GM18508 (cell line): ENCODE measurements around the gene TKFC.

Experiments used
- ATAC-seq: cut with Tn5 transposase; IDR thresholded peaks from one replicate; pipeline ENCODE4 v1.9.1; 2021; ENCODE audit warnings: moderate number of reproducible peaks; ENCODE audit not compliant: insufficient read depth, unreplicated experiment

Gene TKFC, protein sequence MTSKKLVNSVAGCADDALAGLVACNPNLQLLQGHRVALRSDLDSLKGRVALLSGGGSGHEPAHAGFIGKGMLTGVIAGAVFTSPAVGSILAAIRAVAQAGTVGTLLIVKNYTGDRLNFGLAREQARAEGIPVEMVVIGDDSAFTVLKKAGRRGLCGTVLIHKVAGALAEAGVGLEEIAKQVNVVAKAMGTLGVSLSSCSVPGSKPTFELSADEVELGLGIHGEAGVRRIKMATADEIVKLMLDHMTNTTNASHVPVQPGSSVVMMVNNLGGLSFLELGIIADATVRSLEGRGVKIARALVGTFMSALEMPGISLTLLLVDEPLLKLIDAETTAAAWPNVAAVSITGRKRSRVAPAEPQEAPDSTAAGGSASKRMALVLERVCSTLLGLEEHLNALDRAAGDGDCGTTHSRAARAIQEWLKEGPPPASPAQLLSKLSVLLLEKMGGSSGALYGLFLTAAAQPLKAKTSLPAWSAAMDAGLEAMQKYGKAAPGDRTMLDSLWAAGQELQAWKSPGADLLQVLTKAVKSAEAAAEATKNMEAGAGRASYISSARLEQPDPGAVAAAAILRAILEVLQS

DNA sequence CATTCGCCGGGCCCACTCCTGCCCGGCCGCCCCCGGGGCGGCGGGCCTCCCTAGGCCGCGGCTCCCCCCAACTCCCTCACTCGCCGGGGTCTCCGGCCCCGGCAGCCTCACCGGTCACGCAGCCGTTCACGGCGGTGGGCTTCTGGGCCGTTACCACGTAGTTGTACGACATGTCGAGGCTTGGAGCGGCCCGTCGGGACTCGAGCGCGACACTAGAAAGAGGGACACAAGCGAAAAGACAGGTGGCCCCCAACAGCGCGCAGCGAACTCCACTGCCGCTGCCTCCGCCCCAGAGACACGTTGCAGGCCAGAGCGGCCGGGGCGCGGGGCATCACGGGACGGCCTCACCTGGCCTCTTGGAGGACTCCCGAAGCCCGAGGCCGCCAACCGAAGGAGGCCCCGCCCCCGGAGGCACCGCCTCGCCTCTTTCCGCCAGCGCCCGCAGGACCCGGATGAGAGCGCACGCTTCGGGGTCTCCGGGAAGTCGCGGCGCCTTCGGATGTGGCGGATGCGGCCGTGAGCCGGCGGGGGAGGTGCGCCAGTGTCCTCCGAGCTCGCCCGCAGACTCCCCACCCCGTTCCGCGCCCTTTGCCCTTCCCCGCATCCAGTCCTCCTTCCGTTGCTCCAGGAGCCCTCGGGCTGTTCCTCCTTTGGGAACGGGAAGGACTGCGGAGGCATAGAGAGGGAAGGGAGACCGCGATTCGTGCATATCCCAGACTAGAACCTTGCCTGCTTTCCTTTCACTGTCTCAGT, at the start of gene TKFC, which contains the start of gene DDB1:
Gene TKFC, plus strand, starts transcription at position 432 of the 753 bp plus-strand sequence. CDS start 1,501 bp downstream, outside the sequence.
Gene DDB1, minus strand, starts transcription at position 309 of the 753 bp plus-strand sequence. Its CDS starts 137 bp downstream, at position 172.
- ATAC-seq: no peak

DNA sequence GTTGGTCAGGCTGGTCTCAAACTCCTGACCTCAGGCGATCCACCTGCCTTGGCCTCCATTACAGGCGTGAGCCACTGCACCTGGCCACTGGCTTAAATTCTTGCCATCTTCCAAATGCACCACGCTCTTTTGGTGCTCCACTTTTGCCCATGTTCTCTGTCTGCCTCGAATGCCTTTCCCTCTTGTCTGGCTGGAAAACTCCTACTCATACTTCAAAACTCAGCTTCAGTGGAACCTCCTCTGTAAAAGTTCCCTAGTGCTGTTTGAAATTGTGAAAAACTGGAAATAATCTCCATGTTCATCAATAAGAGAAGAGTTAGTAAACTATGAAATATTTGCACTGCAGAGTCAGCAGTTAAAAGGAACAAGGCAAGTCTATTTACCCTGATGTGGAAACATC, 49.4 kb upstream of the TKFC start:
- no peak for ATAC-seq

GRCh38 chr11:61287338-61287977, 45.6 kb upstream of the TKFC start:
- no peak for ATAC-seq

DNA sequence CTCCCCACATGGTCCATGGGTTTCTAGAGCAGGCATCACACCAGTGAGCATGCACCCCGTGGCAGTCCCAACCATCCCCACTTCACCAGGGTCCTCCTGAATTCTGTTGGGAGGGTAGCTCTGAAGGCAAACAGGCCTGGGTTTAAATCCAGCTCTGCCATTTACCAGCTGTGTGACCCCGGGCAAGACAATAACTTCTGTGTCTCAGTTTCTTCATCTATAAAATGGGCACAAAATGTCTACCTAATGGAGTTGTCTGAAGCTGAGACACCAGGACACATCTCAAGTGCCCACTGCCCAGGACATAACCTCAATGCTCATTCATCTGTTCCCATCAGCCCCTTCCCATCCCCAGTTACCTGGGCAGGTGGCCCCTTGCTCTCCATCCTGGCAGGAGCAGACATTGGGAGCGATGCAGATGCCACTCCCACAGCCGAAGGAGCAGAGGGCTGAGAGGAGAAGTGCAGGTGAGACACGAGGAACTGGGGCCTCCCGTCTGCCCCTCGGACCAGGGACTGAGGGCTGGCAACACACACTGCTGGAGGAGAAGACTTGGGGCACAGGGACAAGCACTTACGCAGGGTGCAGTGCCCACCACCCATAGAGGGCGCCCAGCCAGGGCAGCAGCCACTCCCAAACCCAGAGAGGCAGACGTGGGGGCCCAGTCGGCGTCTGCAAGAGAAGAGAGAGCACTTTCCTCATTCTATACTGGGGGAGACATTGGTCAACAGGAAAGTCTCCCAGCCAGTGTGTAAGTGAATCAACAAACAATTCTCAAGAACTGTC, 41.9 kb upstream of the TKFC start:
- ATAC-seq: no peak

DNA sequence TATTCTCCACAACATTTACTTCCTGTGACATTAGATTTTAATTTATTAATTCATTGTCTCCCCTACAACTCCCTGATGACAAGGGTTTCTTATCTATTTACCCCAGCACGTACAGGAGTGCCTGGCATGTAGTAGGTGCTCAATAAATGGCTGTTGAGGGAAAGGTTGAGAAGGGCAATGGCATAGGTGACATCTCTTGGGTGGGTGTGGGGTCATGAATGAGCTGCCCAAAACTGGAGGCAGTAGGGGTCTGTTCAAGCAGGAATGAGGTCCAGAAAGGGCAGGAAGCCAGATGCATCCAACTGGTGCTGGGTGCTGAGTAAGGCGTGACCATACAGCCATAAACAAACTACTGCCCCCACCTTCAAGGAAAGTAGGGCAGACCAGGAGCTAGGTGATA, 40.7 kb upstream of the TKFC start:
- no peak for ATAC-seq

- no peak for ATAC-seq
Observed at GRCh38 chr11:61293867-61294716, 38.9 kb upstream of the TKFC start.

DNA sequence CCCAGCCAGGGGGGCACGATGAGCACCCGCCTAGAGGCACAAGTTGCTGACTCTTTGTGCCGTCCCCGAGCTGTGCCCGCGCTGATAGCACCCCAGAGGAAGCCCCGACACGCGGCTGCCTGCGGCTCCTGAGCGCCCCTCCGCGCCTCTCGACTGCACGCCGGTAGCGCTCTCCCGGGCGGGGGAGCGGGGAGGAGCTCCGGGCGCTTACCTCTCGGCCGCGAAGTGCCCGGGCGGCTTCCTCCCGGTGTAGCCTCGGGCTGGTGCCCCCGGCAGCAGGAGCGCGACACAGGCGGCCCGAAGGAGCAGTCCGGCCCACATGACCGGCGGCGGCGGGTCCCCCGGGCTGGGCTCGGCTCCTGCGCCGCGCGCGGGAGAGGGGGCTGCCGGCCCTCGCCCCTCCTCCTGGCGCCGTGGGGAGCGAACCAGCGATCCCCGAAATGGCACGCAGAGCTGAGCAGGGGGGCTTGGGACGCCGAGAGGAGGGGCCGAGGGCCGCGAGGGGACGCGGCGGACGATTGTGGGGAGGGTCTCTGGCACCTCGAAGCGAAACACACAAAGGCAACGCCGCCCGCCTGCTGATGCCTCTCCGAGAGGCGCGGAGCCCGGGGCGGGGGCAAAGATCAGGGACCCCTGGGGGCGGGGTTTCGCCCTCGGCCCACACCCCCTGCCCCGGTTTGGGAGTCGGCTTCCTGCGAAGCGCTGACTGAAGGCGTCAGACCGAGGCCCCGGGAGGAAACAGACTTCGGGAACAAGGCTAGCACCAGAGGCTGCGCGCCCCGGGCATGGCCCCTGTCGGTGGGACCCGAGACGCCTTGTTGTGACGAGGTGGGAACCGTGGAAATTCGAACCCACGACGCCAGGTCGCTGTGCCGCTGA, 38.1 kb upstream of the TKFC start, which contains the start of gene VWCE:
Gene VWCE, minus strand, starts transcription at position 600 of the 879 bp plus-strand sequence. Its CDS starts 279 bp downstream, at position 321.
- no peak for ATAC-seq

DNA sequence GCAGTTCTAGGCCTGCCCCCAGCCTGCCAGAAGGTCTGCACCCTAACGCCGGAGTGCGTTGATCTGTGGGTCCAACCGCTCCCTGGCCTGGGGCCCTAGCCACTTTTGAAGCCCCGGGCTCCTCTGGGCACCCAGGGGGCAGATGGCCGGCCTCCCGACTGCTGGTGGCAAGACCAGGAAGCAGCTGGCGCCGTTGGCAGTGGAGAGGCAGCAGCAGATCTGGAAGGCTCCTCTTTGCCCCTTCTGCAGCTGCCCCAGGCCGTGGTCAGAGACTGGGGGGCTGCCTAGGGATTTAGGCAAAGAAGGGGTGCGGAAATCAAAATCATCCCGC, 37.5 kb upstream of the TKFC start:
- ATAC-seq: no peak

GRCh38 chr11:61297341-61297740, 35.7 kb upstream of the TKFC start:
- ATAC-seq: no peak

GRCh38 chr11:61297746-61298145, 35.3 kb upstream of the TKFC start:
- no peak for ATAC-seq

- ATAC-seq: no peak
Observed at GRCh38 chr11:61298663-61299244, 34.3 kb upstream of the TKFC start.

GRCh38 chr11:61302550-61302949, 30.5 kb upstream of the TKFC start:
- no peak for ATAC-seq

- ATAC-seq: no peak
Observed at GRCh38 chr11:61303725-61304124, 29.3 kb upstream of the TKFC start.

- no peak for ATAC-seq
Observed at GRCh38 chr11:61305417-61305816, 27.6 kb upstream of the TKFC start.

DNA sequence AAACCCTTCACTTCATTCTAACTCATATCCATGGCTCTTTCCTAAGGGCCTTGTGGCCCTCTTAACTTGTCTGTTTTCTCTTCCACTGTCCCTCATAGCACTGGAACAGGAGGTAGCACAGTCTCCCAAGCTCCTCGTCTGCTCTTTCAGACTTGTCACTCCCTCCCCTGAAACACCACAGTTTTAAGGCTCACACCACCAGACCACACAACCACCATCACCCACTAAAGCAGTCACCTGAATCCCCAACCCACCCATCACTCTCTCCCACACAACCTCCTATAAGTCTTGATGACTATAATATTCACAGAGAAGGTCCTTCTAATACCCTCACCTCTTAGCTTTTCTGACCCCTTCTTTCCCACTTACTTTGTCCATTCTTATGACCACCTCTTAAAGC, 26.8 kb upstream of the TKFC start:
- no peak for ATAC-seq

DNA sequence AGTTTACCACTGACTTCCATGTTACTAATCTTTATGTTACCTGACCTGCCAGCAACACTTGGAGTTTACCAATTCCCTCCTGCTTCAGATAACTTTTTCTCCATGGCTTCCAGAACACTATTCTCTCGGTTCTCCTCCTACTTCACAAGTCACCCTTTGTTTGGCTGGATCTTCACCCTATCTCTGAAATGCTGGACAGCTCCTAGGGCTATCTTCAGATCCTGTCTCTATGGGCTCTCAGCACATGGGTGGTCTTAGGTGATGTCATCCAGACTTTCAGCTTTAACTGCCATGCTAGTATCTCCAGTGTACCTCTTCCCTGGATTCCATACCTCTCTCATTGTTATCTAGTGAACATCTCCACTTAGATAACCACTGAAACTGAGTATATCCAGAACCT, 25.7 kb upstream of the TKFC start:
- ATAC-seq: no peak

DNA sequence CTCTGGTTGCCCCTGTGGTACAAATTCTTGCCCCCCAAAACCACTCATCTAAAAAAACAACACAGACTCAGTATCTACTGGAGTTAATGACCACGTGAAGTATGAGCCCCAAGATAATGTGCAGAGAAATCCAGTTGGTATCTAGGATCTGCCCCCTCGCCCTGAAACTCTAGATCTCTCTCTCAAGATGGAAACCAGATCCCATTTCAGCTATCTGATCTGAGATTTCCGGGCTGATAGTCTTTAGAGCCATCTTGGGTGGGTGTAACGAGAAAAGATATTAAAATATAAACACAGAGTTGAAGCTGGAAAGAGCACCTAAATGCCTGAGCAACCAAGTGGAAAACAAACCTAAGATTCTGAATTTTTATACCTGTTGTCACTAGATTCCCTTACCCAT, 23.9 kb upstream of the TKFC start:
- no peak for ATAC-seq

GRCh38 chr11:61309739-61310138, 23.3 kb upstream of the TKFC start:
- ATAC-seq: no peak
